Bone marrow (tissue), 2 donors: Measurements from ENCODE around the gene KIF9.
"Not testable (repeated sequence)": the region's sequence is repeated elsewhere in the genome, so short reads cannot be mapped to it uniquely, and the experiment has no call there.

ENCODE experiments used
- DNase-seq, 2 donors: peaks; one replicate each; lab custom pipeline; 2025; lab: John Stamatoyannopoulos, UW

Gene KIF9

DNA sequence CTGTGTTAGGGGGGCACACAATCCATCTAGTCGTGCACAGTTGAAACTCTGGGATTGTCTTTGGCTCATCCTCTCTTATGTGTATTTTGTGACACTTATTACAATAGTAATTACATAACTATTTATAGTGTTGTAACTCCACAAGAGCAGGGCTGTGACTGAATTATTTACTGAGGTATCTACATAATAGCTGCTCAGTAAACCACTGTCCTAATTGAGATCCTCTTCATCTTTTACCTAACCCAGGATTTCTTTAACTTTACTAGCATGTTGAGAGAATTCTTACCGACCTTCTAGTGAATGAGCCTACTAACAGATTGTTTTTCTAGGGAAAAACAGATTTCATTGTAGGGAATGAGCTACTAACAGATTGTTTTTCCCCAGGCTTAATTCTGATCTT is 11.2 kb upstream of the KIF9 start:
- no peak for DNase-seq

DNA sequence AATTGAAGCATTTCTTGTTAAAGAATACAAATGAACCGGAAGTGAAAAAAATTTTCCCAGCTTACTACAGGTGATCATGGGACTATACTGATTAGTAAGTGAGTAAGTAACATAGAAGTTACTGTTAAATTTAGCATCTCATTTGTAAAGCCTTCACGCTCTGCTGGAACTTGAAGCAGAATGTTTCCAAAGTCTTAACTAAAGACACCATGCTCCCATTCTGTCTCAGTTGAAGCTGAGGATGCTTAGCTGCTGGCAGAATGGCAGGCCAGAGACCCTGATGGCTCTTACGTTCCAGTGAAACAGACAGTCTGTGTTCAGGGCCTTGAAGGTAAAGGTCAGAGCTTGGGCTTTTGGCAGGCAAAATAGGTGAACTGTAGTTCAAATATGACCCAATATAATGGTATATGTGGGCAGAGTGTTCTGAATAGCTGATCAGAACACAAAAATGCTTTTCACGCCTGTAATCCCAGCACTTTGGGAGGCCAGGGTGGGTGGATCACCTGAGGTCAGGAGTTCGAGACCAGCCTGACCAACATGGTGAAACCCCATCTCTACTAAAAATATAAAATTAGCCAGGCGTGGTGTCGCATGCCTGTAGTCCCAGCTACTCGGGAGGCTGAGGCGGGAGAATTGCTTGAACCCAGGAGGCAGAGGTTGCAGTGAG is 9.3 kb upstream of the KIF9 start:
- not testable (repeated sequence) for DNase-seq

DNA sequence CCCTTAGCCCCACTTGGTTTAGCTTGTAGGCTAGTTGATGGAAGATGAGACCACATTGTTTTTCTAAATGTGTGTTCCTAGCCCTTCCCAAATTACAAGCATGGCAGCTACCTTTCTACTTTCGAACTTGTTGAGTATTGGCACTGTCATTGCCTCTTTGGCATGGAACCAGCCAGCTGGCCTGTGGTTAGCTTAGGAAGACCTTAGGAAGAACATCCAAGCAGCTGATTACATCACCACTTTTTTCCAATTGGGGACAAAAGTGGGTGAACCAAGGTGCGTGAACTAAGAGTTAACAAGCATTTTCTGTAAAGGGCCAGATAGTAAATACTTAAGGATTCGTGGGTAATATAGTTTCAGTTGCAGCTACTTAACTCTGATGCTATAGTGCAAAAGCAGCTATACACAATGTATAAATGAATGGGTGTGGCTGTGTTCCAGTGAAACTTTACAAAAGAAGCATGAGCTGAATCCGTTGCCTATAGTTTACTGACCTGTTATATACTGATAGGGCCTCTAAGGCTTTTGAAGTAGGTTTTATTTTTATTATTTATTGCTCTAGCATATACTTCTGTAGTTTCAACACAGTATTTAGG is 8.7 kb upstream of the KIF9 start:
- no peak for DNase-seq

DNA sequence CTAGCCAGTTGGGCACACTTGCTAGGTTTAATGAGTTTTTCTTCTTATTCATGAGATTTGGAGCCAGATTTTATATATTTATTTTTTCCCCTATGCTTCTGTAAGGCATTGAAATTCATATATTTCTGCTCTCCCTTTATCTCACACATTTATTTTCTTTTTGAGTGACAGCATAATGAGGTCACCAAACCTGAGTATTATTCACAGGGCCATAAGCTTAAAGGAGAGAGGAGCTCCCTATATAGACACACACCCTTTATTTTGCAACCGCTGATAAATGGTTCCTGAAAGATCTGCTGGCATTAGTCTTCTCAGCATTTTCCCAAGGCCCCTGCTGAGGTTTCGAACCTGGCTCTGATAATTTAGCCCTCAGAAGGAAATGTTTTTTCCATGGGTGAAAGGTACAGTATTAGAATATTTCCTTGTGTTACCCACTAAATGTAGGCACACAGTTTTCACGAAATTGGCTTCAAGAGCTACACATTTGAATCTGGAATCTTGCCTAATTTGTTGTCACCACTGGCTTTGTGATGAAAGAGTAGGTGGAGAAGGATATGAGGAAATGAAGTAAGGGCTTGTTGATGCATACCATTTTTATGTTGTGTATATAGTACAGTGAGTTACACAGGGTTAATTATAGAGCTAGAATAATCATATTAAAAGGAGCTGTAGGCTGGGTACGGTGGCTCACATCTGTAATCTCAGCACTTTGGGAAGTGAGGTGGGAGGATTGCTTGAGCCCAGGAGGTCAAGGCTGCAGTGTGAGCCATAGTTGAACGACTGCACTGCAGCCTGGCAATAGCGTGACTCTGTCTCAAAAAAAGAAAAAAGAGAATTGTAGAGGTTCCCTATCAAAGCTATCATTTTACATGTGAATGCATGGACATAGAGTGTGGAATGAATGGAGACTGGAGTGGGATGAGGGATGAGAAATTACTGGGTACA is 6.6 kb upstream of the KIF9 start:
- DNase-seq, result no peak

DNA sequence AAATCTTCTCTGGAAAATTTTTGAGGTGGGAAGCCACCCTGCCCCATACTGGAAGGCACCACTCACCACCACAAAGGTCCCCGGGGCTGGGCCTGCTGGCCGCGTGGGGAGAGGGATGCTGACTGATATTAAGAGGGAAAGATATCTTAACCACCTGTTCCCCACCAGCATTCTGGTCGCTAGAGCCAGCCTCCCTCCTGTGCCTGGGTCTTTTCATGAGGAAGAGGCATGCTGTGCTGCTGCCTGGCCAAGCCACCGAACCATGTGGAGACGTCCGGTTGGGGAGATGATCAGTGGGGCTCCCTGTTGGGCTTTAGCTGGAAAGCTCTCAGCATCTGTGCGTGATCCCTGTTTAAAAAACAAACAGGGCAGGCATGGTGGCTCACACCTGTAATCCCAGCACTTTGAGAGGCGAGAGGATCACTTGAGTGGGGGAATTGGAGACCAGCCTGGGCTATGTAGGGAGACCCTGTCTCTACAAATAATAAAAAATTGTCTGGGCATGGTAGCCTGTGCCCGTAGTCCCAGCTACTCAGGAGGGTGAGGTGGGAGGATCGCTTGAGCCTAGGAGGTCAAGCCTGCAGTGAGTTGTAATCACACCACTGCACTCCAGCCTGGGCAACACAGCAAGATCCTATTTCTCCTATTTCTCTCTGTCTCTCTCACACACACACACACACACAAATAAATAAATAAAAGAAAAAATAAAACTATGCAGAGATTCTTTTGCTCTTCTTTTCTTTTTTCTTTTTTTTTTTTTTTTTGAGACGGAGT is 1.2 kb upstream of the KIF9 start:
- DNase-seq, result no peak

DNA sequence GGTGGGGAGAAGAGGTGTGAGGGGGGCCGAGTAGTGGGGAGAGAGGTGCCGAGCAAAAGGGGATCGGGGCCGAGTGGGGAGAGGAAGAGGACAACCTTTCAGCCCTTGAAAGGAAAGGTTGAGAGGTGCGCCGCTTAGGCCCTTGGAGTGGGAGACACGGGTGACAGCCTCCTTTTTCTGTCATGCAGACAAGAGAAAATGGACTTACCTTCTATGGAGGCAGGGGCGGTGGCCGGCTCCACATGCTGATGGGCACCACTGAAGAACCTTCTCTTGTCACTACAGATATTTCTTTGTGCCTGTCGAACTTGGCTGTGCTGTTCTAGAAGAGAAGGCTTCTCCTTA is 566 bp upstream of the KIF9 start:
- DNase-seq, result peak in 1 of 2 donors; percentile 46

DNA sequence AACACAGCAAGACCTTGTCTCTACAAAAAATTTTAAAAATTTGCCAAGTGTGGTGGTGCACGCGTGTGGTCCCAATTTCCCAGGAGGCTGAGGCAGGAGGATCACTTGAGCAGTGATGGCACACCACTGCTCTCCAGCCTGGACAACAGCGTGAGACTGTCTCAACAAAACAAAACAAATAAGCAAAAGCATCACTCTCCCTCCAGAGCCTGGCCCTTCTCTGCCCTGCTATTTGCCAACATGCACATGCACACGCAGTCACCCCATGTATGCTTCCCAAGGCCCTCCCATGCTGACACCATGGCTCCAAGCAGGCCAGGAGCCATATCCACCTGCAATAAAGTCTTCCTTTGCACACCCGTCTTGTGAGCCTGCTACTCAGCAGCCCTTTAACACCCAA is 2.1 kb downstream of the KIF9 start:
- no peak for DNase-seq

DNA sequence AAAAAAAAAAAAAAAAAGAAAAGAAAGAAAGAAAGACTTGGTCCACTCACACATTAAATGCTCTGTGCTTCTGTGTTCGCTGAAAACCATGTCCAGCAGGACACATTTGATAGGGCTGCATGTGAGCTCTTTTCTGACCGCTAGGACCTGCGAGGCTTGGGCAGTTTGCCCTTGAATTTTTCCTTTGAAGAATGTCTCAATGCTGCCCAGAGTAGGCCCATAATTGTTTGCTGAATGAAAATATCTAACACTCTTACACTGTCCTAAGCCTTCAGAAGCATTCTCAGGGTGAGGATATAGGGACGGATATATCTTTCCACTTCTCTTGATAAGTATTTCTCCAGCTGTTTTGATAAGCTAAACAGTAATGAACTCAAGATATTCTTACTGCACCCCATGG is 6.0 kb downstream of the KIF9 start:
- no peak for DNase-seq

DNA sequence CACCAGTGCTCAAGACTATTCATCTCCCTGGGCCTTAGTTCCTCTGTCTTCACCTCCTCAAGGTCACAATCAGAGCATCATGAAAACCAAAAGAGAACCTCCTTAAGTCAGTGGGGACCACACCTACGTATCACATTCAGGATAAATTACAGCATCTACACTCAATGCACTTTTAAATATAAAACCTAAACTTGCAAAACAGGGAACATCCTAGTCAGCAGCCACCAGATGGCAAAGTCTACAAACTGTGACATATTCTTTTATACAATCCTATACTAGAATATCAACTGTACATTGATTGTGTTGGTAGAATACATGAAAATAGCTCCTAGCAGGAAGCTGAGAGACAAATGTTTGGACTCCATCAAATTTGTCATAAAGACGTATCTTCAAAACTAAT is 7.9 kb downstream of the KIF9 start:
- DNase-seq, result no peak

DNA sequence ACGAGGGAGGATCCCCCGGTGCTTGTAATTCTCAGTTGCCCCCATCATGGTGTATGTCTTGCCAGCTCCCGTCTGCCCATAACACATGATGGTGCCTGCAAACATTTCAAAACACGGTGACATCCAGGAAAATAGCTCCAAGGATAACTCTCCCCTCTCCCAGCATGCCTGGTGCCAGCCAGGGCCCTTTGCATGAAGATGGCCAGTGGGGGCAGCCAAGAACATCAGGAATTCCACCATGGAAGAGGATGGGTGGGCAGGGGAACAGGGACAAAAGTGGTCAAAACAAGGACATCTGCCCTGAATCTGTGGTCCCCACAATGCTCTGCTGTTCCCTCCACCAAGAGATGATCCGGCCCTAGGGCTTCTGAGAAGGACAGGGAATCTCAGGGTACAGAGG is 9.0 kb downstream of the KIF9 start:
- DNase-seq, result no peak

DNA sequence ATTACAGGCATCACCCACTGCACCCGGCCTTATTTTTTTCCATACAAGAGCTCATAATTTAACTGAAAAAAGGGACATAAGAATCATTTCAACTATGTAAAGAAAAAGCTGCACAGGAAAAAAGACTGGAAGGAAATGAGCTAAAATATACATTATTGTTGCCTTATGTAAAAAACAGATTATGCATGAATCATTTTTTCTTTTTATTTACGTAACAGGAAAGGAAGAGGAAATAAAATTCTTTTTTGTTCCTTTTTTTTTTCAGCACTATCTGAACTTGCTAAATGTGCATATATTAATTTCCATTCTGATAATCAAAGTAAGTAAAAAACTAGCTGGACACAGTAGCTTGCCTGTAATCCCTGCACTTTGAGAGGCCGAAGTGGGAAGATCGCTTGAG is 12.1 kb downstream of the KIF9 start:
- no peak for DNase-seq

DNA sequence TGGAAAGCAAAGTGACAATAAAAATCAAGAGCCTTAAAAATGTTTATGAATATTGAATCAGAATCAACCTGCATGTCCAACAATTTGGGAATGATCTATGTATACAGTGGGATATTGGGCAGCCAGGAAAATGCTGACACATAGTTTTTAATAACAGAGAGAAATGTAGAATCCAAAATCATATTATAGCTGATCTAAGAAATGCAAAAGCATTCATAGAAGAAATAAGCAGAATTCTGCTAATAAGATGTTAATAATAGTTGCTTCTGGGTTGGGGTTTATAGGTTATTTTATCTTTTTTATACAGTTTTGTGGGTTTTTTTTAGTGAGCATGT is 15.1 kb downstream of the KIF9 start:
- no peak for DNase-seq

DNA sequence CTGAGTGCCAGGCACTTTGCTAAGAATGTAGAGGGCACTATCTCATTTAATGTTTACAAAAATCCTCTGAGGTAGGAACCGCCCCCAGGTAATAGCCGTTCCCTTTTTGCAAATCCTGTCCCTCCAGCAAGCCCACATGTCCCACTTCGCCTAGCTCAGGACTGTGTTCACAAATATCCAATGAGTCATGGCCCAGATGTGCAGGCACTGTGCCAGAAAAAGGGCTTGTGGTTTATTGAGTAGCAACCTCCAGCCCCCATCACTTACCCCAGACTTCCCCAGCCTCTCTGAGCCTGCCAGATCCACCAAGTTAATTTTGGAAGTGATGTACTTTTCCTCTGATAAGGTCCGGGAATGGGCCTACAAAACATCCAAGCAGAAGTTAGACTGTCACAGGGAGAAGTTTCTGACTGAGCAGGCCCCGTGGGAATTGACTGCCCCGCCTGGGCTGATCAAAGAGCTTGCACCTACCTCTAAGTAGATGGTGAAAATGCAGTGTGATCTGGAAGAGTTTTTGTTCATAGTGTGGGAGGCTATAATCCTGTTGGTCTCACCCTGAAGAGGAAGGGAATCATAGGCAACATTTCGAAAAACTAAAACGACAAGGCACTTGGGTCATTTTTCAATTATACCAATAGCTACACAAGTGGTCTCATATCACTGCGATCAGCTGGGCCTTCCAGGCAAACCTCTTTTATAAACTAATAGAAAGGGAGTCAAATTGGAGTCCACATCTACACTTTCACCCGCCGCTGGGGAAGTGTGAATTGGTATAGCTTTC is 15.7 kb downstream of the KIF9 start:
- peak; percentile 31 to 94 for DNase-seq

DNA sequence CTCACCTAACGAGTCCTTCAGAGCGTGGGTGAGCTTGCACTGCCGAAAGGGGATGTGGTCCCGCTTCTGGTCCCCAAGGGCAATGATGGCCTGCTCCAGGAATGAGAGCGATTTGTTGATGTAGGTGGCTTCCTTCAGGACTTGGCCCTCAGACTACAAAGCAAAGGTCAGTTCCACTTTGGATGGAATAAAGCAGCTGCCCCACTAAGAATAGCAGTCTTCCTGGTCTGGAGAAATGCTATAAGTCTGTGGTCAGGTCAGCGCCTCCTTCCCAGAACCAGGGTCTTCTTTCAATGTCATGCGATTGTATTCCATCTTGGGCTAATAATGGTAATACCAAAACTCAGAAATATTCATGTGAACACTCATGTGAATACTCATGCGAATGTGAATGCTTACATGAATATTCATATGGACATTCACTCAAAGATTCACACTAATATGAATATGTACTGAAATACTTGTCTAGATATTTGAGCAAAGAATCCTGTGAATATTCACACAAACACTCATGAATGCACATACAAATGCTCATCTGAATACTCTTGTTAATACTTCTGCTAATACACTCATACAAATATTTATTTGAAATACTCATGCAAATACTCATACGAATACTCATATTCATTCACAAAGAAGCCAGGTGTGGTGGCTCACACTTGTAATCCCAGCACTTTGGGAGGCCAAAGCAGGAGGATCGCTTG is 16.7 kb downstream of the KIF9 start:
- DNase-seq, result no peak

DNA sequence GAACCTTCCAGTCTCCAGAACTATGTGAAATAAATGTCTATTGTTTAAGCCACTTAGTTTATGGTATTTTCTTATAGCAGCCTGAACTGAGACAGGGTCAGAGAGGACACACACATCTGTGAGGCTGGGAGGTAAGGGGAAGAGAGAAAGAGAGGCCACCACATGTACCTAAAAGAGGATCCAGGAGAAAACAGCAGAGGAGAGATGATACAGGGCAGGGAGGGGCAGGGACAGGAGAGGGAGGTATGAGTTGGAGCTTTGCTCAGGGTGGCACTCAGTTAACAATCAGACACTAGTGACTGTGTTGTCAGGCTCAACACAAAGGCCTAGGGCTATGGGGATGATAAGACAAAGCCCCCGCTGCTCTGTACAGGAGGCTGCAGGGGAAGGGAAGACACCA is 17.6 kb downstream of the KIF9 start:
- no peak for DNase-seq

DNA sequence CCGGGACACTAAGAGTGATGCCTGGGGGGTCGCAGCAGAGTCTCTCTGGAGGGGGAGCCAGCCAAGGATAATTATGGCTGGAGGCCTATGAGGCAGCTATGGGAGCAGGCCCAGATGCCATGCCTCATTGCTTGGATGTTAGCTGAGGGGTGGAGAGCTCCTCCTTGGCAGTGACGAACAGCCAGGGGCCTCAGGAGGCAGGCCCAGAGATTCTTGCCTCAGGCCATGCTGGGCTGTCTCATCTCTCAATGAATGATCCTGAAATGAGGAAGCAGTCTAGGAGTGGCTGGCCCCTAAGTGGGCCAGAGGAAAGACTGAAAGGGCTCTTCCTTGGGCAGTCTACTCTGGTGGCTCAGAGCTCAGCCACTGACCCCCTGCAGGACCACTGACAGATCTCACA is 21.3 kb downstream of the KIF9 start:
- no peak for DNase-seq

DNA sequence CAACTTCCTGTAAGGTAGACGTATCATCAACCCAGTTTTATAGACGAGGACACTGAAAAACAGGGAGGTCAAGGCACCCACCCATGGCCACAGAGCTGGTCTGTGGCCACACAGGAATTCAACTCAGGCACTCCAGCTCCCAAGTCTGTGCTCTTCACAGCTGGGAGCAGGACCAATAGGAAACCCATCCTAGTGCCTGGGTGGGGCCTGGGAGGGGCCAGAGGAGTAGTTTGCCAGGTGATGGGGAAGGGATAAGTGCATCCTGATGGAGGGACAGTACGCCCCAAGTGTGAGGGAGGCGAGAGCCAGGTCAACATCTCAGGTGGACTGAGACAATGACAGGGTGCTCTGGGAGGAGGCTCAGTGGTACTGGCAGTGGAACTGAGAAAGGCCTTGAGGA is 22.0 kb downstream of the KIF9 start:
- DNase-seq, result no peak

DNA sequence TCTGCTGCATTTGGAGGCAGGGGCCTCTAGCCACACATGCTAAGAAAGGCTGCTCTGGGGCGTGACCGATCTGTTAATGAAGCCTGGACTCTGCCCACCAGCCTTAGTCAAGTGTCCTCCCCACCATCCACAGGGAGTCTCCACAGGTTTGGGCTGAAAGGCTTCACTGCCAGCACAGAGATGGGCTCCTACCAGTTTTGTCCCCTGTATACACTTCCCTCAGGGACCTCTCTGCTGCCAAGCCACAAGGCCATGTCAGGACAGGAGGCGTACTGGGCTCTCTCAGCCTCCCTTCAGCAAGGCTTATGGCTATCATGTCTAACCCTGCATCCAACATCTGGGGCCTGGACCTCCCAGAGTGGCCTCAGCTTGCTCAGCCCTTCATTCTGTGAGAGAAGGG is 23.5 kb downstream of the KIF9 start:
- DNase-seq, result no peak

DNA sequence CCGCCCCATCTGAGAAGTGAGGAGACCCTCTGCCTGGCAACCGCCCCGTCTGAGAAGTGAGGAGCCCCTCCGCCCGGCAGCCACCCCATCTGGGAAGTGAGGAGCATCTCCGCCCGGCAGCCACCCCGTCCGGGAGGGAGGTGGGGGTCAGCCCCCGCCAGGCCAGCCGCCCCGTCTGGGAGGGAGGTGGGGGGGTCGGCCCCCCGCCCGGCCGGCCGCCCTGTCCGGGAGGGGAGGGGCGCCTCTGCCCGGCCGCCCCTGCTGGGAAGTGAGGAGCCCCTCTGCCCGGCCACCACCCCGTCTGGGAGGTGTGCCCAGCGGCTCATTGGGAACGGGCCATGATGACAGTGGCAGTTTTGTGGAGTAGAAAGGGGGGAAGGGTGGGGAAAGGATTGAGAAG is 26.3 kb downstream of the KIF9 start:
- DNase-seq, result not testable (repeated sequence)

DNA sequence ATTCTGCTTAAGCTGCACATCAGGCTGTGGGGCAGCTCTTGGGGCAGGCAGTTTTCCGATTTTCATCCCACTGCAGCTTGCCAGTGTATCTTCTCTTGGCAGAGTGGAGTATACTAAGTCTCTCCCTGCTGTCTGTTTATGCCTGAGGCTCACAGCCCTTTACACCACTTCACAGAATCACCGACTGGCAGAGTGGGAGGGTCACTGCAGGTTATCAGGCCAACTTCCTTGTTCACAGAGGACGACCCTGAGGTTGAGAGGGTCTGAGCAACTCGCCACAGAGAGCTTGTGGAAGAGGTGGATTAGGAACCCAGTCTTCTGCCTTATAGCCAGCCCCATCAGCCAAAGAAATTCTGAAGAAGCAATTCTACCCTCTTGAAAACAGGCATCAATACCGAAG is 30.9 kb downstream of the KIF9 start:
- no peak for DNase-seq

DNA sequence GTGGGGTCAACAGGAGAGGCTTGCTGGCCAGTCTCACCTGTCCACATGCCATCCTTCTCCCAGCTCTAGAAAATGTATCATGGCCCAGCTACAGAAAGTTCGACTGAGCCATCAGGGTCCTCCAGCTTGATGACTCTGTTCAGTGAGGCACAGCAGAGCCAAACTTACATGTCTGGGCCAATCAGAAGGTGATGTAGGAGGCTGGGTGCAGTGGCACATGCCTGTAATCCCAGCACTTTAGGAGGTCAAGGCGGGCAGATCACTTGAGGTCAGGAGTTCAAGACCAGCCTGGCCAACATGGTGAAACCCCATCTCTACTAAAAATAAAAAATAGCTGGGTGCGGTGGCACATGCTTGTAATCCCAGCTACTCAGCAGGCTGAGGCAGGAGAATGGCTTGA is 31.5 kb downstream of the KIF9 start:
- DNase-seq, result not testable (repeated sequence)
